Right lobe of liver (tissue), 4 donors: ENCODE results near the gene ISY1.

Experiments
- CTCF ChIP-seq, 4 donors: fragments of 200-600 bp in 3 of 4; fragments of 450-650 bp in 1 of 4; IDR thresholded peaks; one replicate each; pipeline versions ENCODE4 v1.5.1 to v1.8.0; 2016 to 2022; ENCODE audit warnings: antibody characterized with exemption in 4 of 4, mild to moderate bottlenecking in 2 of 4
- POLR2A ChIP-seq: fragments of 450-650 bp; IDR thresholded peaks from one replicate; pipeline ENCODE4 v1.6.1; 2017; ENCODE audit warnings: antibody characterized with exemption, mild to moderate bottlenecking
- donor health status: DM: no; HTN: no; CAD: no.
- donor health status: DM: no; HTN: no; CAD: no.
- donor health status: DM: no; HTN: yes; CAD: no.

GRCh38 chr3:129084501-129084900 lies 76.4 kb downstream of the ISY1 start:
- TF ChIP-seq CTCF (IDR thresholded peaks at IDR 0.05) = no peak
- TF ChIP-seq POLR2A = no peak
